Osteoblast (primary cell): ENCODE measurements around the gene CRISP2. TPM values are rescaled to one million over a fixed set of nuclear protein-coding genes. Genes with fewer than 3 reads are reported as not detected.
"Not testable (repeated sequence)": the region's sequence is repeated elsewhere in the genome, so short reads cannot be mapped to it uniquely, and the experiment has no call there.

ENCODE experiments used
- DNase-seq: peaks from one replicate; pipeline ENCODE4 v3.0.0; 2011; ENCODE audit warnings: low spot score, mixed read lengths; ENCODE audit not compliant: insufficient read length; ENCODE audit errors: missing footprints
- H2AFZ ChIP-seq: 2 replicates; pipeline ENCODE4 v1.6.0; 2011; ENCODE audit warnings: mild to moderate bottlenecking, low read length
- H3K27ac ChIP-seq: 2 replicates; pipeline ENCODE4 v1.5.1; 2011; ENCODE audit warnings: mild to moderate bottlenecking, low read depth, low read length, moderate library complexity
- H3K27me3 ChIP-seq: 2 replicates; pipeline ENCODE4 v1.6.0; 2012; ENCODE audit warnings: mild to moderate bottlenecking, control low read depth, inconsistent platforms, low read length, moderate library complexity; ENCODE audit not compliant: insufficient read depth
- H3K36me3 ChIP-seq: 2 replicates; pipeline ENCODE4 v1.5.1; 2011; ENCODE audit warnings: mild to moderate bottlenecking, low read length, control low read depth, moderate library complexity; ENCODE audit not compliant: insufficient read depth
- H3K4me1 ChIP-seq: 2 replicates; pipeline ENCODE4 v1.5.1; 2011; ENCODE audit warnings: mild to moderate bottlenecking, low read length, control low read depth, moderate library complexity; ENCODE audit not compliant: insufficient read depth
- H3K4me2 ChIP-seq: 2 replicates; pipeline ENCODE4 v1.6.0; 2011; ENCODE audit warnings: mild to moderate bottlenecking, low read length; ENCODE audit not compliant: insufficient read depth
- H3K4me3 ChIP-seq: fragments of 200-600 bp; sonication (generic); 3 replicates; pipeline ENCODE4 v1.5.1; 2012; ENCODE audit warnings: mild to moderate bottlenecking, low read length, inconsistent platforms; ENCODE audit not compliant: insufficient read depth
- H3K79me2 ChIP-seq: 2 replicates; pipeline ENCODE4 v1.6.0; 2012; ENCODE audit warnings: mild to moderate bottlenecking, low read length, control low read depth, inconsistent platforms; ENCODE audit not compliant: insufficient read depth
- H3K9me3 ChIP-seq: 2 replicates; pipeline ENCODE4 v1.5.1; 2011; ENCODE audit warnings: low read depth, low read length, control low read depth
- H4K20me1 ChIP-seq: 2 replicates; pipeline ENCODE4 v1.6.0; 2012; ENCODE audit warnings: mild to moderate bottlenecking, low read length, control low read depth; ENCODE audit not compliant: insufficient read depth
- total RNA-seq: library from RNA; depleted of rRNA; stranded (reverse); fragments of >200 nt; gene quantifications from 2 replicates; pipeline ENCODE4 v1.2.3, GENCODE V29; 2012
- TF ChIP-seq, protein P1 (sequence below): IDR thresholded peaks from 2 replicates; pipeline ENCODE4 v1.5.1; 2011; ENCODE audit warnings: mild to moderate bottlenecking, low read depth, low read length, moderate library complexity; ENCODE audit errors: extremely low read depth

The CRISP2 gene
- total RNA-seq, 1 donor: not detected

GRCh38 chr6:49666930-49667757 lies 46.2 kb downstream of the CRISP2 start:
- no peaks in the 10 kb centered on the region for H3K9me3 ChIP-seq
- H3K36me3 ChIP-seq: no peaks in the 10 kb centered on the region
- H3K4me2 ChIP-seq: no peak overlapping the region
- H4K20me1 ChIP-seq: no peaks in the 10 kb centered on the region
- H3K79me2 ChIP-seq: no peaks in the 10 kb centered on the region
- no peaks in the 10 kb centered on the region for H3K27me3 ChIP-seq
- H3K4me3 ChIP-seq: no peak overlapping the region
- TF ChIP-seq, protein P1, sequence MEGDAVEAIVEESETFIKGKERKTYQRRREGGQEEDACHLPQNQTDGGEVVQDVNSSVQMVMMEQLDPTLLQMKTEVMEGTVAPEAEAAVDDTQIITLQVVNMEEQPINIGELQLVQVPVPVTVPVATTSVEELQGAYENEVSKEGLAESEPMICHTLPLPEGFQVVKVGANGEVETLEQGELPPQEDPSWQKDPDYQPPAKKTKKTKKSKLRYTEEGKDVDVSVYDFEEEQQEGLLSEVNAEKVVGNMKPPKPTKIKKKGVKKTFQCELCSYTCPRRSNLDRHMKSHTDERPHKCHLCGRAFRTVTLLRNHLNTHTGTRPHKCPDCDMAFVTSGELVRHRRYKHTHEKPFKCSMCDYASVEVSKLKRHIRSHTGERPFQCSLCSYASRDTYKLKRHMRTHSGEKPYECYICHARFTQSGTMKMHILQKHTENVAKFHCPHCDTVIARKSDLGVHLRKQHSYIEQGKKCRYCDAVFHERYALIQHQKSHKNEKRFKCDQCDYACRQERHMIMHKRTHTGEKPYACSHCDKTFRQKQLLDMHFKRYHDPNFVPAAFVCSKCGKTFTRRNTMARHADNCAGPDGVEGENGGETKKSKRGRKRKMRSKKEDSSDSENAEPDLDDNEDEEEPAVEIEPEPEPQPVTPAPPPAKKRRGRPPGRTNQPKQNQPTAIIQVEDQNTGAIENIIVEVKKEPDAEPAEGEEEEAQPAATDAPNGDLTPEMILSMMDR: no peak
- H2AFZ ChIP-seq: no peak overlapping the region
- no peak for DNase-seq
- H3K4me1 ChIP-seq: no peaks in the 10 kb centered on the region
- no peak overlapping the region for H3K27ac ChIP-seq

GRCh38 chr6:49666480-49666879 lies 46.9 kb downstream of the CRISP2 start:
- Histone ChIP-seq H3K36me3 (no peaks in the 10 kb centered on the region), H2AFZ (no peak overlapping the region), H3K79me2 (no peaks in the 10 kb centered on the region), H3K4me1 (no peaks in the 10 kb centered on the region), H3K4me3 (no peak overlapping the region), H3K27me3 (no peaks in the 10 kb centered on the region), H4K20me1 (no peaks in the 10 kb centered on the region), H3K4me2 (no peak overlapping the region), H3K27ac (no peak overlapping the region), H3K9me3 (no peaks in the 10 kb centered on the region)
- TF ChIP-seq, protein P1: no peak
- no peak for DNase-seq

- Histone ChIP-seq H3K4me3 (no peak overlapping the region), H3K79me2 (no peaks in the 10 kb centered on the region), H3K9me3 (no peaks in the 10 kb centered on the region), H4K20me1 (no peaks in the 10 kb centered on the region), H3K27ac (no peak overlapping the region), H3K4me2 (no peak overlapping the region), H3K27me3 (no peaks in the 10 kb centered on the region), H2AFZ (no peak overlapping the region), H3K4me1 (no peaks in the 10 kb centered on the region), H3K36me3 (no peaks in the 10 kb centered on the region)
- no peak for DNase-seq
- TF ChIP-seq, protein P1: no peak
These were observed 48.5 kb downstream of the CRISP2 start for GRCh38 chr6:49664817-49665216.

GRCh38 chr6:49664054-49664453 lies 49.3 kb downstream of the CRISP2 start:
- H2AFZ ChIP-seq, H4K20me1 ChIP-seq, H3K4me3 ChIP-seq, H3K4me2 ChIP-seq, H3K27ac ChIP-seq, H3K36me3 ChIP-seq, H3K9me3 ChIP-seq, H3K79me2 ChIP-seq, H3K27me3 ChIP-seq, H3K4me1 ChIP-seq, DNase-seq: not testable (repeated sequence)
